NOMO-1 (cell line): ENCODE measurements around the gene PTPMT1.
"Not testable (repeated sequence)": the region's sequence is repeated elsewhere in the genome, so short reads cannot be mapped to it uniquely, and the experiment has no call there.

Experiments
- DNase-seq, 2 experiments: peaks; one replicate each; lab custom pipeline; 2025; ENCODE audit not compliant: unreplicated experiment in 2 of 2; lab: John Stamatoyannopoulos, UW

The PTPMT1 gene

GRCh38 chr11:47545298-47545697, 20.1 kb upstream of the PTPMT1 start:
- no peak for DNase-seq

GRCh38 chr11:47546274-47546673, 19.1 kb upstream of the PTPMT1 start:
- DNase-seq: not testable (repeated sequence)

GRCh38 chr11:47550288-47551047, 14.9 kb upstream of the PTPMT1 start:
- DNase-seq: peak in 1 of 2 experiments; percentile 35

GRCh38 chr11:47551086-47551485, 14.3 kb upstream of the PTPMT1 start:
- DNase-seq: peak in 1 of 2 experiments; percentile 36

GRCh38 chr11:47552056-47552565, 13.3 kb upstream of the PTPMT1 start:
- DNase-seq: peak in 1 of 2 experiments; percentile 34

GRCh38 chr11:47552566-47553405, 12.6 kb upstream of the PTPMT1 start, which contains the start of gene CELF1:
CELF1 (minus strand) TSS chr11:47553132; CDS start chr11:47499523, 53,609 bp downstream.
- peak; percentile 86 to 95 for DNase-seq

- DNase-seq: peak in 1 of 2 experiments; percentile 51
These were observed 12.0 kb upstream of the PTPMT1 start for GRCh38 chr11:47553406-47553743.

- not testable (repeated sequence) for DNase-seq
These were observed 8.4 kb upstream of the PTPMT1 start for GRCh38 chr11:47557004-47557403.

GRCh38 chr11:47558695-47559094, 6.7 kb upstream of the PTPMT1 start:
- DNase-seq: no peak

- DNase-seq: peak in 1 of 2 experiments; percentile 4
These were observed 5.0 kb upstream of the PTPMT1 start for GRCh38 chr11:47560426-47560825.

GRCh38 chr11:47562393-47562792, 3.0 kb upstream of the PTPMT1 start:
- not testable (repeated sequence) for DNase-seq

- not testable (repeated sequence) for DNase-seq
These were observed 1.0 kb upstream of the PTPMT1 start for GRCh38 chr11:47564366-47564765.

GRCh38 chr11:47564933-47565339, 463 bp upstream of the PTPMT1 start:
- DNase-seq: no peak

GRCh38 chr11:47566149-47566698, 825 bp downstream of the PTPMT1 start:
- DNase-seq: peak in 1 of 2 experiments; percentile 10

- no peak for DNase-seq
These were observed 4.2 kb downstream of the PTPMT1 start for GRCh38 chr11:47569646-47570045.

GRCh38 chr11:47570651-47571356, 5.4 kb downstream of the PTPMT1 start:
- no peak for DNase-seq

- no peak for DNase-seq
These were observed 5.9 kb downstream of the PTPMT1 start for GRCh38 chr11:47571357-47571729.

GRCh38 chr11:47571895-47572294, 6.5 kb downstream of the PTPMT1 start:
- no peak for DNase-seq

GRCh38 chr11:47572715-47573255, 7.4 kb downstream of the PTPMT1 start:
- DNase-seq: no peak

- no peak for DNase-seq
These were observed 7.9 kb downstream of the PTPMT1 start for GRCh38 chr11:47573321-47573720.
